ENCODE data around the gene ANKRD37. TPM values are rescaled to one million over a fixed set of nuclear protein-coding genes. Genes with fewer than 3 reads are reported as not detected.

The ANKRD37 gene
- total RNA-seq: 10 to 100 TPM; 14.5 to 16.1 TPM
- 16.1 TPM for polyA plus RNA-seq

DNA sequence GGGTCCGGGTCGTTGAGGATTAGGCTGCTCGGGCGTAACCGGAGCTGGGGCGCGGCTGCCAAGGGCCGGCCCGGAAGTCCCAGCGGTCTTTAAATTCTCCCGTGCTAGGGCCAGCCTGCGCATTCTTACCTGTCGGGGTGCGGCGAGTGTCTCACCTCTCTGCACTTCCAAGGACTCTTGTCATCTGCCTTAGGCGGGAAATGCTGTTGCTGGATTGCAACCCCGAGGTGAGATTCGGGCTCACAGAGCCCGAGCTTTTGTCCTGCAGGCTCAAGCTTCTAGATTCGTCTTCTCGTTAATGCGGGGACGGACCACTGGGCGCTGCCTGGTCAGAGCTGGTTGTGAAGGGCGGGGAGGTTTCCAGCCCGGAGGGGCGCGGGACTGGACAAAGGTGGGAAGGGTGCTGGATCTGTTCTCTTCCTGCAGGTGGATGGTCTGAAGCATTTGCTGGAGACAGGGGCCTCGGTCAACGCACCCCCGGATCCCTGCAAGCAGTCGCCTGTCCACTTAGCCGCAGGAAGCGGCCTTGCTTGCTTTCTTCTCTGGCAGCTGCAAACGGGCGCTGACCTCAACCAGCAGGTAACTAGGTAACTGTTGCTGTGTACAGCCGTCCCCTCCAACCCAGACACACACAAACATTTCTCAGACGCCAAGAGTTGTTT is at the start of gene ANKRD37:
Gene ANKRD37 (plus strand): TSS at position 118 of the 662 bp plus-strand sequence. CDS start 83 bp downstream, at position 201.
- no peaks in the 10 kb centered on the region for H3K27me3 Mint-ChIP-seq
- no peaks in the 10 kb centered on the region for H3K9me3 Mint-ChIP-seq
- Histone ChIP-seq H3K4me3 (ENCODE audit: low read length) (peak within 1 kb of the TSS; percentile 75), H3K27me3 (ENCODE audit: insufficient read depth, low read length, poor library complexity, severe bottlenecking) (no peaks in the 10 kb centered on the region), H3K9me3 (ENCODE audit: low read length) (no peaks in the 10 kb centered on the region), H3K36me3 (ENCODE audit: insufficient read depth, low read length) (peaks cover 10% of the 10 kb centered on the region), H3K4me1 (ENCODE audit: insufficient read depth, low read length) (peaks cover 16% of the 10 kb centered on the region), H3K27ac (ENCODE audit: low read depth, low read length) (peak within 1 kb of the TSS; percentile 98)
- peak within 1 kb of the TSS; percentile 93 to 99 (median 99) for H3K27ac Mint-ChIP-seq
- peaks cover 25 to 34% (median 27%) of the 10 kb centered on the region in 3 donors for H3K4me1 Mint-ChIP-seq
- POLR2A ChIA-PET: interaction anchor here (0.6 to 3.2 kb wide), 3 partner anchors 29 to 254 kb away, joined by 3 to 39 read pairs (median 5); partner anchors contain the start of genes CCDC110, SLC25A4 and UFSP2
- H3K36me3 Mint-ChIP-seq: peaks cover 0 to 37% (median 11%) of the 10 kb centered on the region in 3 donors
- H3K4me3 Mint-ChIP-seq: peak within 1 kb of the TSS; percentile 94 to 98 (median 96)
- CTCF ChIA-PET: interaction anchor here (3.4 kb wide), 1 partner anchor 29 kb away, joined by 19 read pairs; the partner anchor contains the start of gene UFSP2
- no peak for DNase-seq

DNA sequence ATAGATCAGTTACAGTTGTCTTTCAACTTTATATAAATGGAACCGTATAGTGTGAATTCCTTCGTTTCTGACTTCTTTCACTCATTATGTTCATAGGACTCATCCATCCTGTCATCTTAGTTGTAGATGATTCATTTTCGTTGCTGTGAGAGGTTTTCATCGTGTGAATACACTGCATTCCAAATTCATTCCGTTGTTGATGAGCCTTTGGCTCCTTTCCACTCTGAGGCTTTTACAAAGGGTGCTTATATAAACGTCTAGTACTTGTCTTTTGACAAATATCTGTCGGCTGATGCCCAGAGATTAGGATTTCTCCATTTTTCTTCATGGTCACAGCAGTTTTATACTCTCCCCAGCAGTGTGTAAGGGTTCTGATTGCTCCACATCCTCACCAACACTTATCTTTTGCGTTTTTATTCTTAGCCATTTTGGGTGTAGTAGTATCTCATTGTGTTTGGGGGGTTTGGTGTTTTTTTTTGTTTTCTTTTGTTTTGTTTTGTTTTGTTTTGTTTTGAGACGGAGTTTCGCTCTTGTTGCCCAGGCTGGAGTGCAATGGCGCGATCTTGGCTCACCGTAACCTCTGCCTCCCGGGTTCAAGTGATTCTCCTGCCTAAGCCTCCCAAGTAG is 49.6 kb upstream of the ANKRD37 start:
- Mint-ChIP-seq H3K27me3 (no peaks in the 10 kb centered on the region), H3K4me1 (peaks cover 14 to 29% (median 25%) of the 10 kb centered on the region in 3 donors), H3K36me3 (peaks cover 19 to 65% (median 42%) of the 10 kb centered on the region in 3 donors), H3K9me3 (no peaks in the 10 kb centered on the region), H3K27ac (peak overlapping the region in 2 of 8 donors; percentile 58 to 65), H3K4me3 (no peak overlapping the region)
- no peaks in the 10 kb centered on the region for H3K36me3 ChIP-seq (ENCODE audit: insufficient read depth, low read length)
- peaks cover 10% of the 10 kb centered on the region for H3K4me1 ChIP-seq (ENCODE audit: insufficient read depth, low read length)
- no peak for DNase-seq
- ChIA-PET POLR2A (no interaction called here), CTCF (no interaction called here)
- no peaks in the 10 kb centered on the region for H3K27me3 ChIP-seq (ENCODE audit: insufficient read depth, low read length, poor library complexity, severe bottlenecking)
- no peak overlapping the region for H3K27ac ChIP-seq (ENCODE audit: low read depth, low read length)
- H3K9me3 ChIP-seq (ENCODE audit: low read length): no peaks in the 10 kb centered on the region
- H3K4me3 ChIP-seq (ENCODE audit: low read length): no peak overlapping the region

- Mint-ChIP-seq H3K36me3 (peaks cover 28 to 73% (median 42%) of the 10 kb centered on the region in 3 donors), H3K27ac (peak overlapping the region in 1 of 8 donors; percentile 64), H3K27me3 (no peaks in the 10 kb centered on the region), H3K4me3 (no peak overlapping the region), H3K4me1 (peaks cover 0 to 5% (median 0%) of the 10 kb centered on the region in 3 donors), H3K9me3 (no peaks in the 10 kb centered on the region)
- Histone ChIP-seq H3K27me3 (ENCODE audit: insufficient read depth, low read length, poor library complexity, severe bottlenecking) (no peaks in the 10 kb centered on the region), H3K36me3 (ENCODE audit: insufficient read depth, low read length) (no peaks in the 10 kb centered on the region), H3K9me3 (ENCODE audit: low read length) (no peaks in the 10 kb centered on the region), H3K27ac (ENCODE audit: low read depth, low read length) (no peak overlapping the region), H3K4me3 (ENCODE audit: low read length) (no peak overlapping the region), H3K4me1 (ENCODE audit: insufficient read depth, low read length) (no peaks in the 10 kb centered on the region)
- ChIA-PET POLR2A (no interaction called here), CTCF (no interaction called here)
- DNase-seq: no peak
These were observed 45.0 kb upstream of the ANKRD37 start for GRCh38 chr4:185351691-185352090.

DNA sequence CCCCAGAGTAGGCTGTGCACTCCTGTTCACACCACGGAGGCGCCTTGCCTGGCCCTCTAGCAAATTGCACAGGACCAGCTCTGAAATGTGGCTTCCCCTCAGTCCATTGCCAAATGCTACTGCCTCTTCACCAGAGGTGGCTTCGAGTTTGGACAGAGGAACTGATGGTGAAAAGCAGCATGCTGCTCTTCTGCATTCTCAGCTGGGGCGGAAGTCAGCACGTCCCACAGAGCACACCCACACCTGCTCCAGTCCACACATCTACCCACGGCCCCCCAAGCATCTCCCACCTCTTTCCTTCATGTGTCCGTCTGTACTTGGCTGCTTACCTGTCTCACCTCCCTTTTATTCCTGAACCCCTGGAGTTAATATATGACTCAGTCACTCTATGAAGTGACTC is 44.4 kb upstream of the ANKRD37 start:
- Mint-ChIP-seq H3K9me3 (no peaks in the 10 kb centered on the region), H3K36me3 (peaks cover 24 to 70% (median 40%) of the 10 kb centered on the region in 3 donors), H3K27ac (peak overlapping the region in 1 of 8 donors; percentile 37), H3K4me3 (no peak overlapping the region), H3K27me3 (no peaks in the 10 kb centered on the region), H3K4me1 (peaks cover 0 to 5% (median 0%) of the 10 kb centered on the region in 3 donors)
- CTCF ChIA-PET: no interaction called here
- no peak overlapping the region for H3K4me3 ChIP-seq (ENCODE audit: low read length)
- no peaks in the 10 kb centered on the region for H3K27me3 ChIP-seq (ENCODE audit: insufficient read depth, low read length, poor library complexity, severe bottlenecking)
- H3K9me3 ChIP-seq (ENCODE audit: low read length): no peaks in the 10 kb centered on the region
- H3K36me3 ChIP-seq (ENCODE audit: insufficient read depth, low read length): no peaks in the 10 kb centered on the region
- DNase-seq: no peak
- POLR2A ChIA-PET: no interaction called here
- H3K4me1 ChIP-seq (ENCODE audit: insufficient read depth, low read length): no peaks in the 10 kb centered on the region
- H3K27ac ChIP-seq (ENCODE audit: low read depth, low read length): no peak overlapping the region

- Mint-ChIP-seq H3K4me3 (no peak overlapping the region), H3K27ac (no peak overlapping the region), H3K9me3 (no peaks in the 10 kb centered on the region), H3K36me3 (peaks cover 21 to 72% (median 40%) of the 10 kb centered on the region in 3 donors), H3K4me1 (peaks cover 0 to 5% (median 0%) of the 10 kb centered on the region in 3 donors), H3K27me3 (no peaks in the 10 kb centered on the region)
- Histone ChIP-seq H3K4me3 (ENCODE audit: low read length) (no peak overlapping the region), H3K27me3 (ENCODE audit: insufficient read depth, low read length, poor library complexity, severe bottlenecking) (no peaks in the 10 kb centered on the region), H3K36me3 (ENCODE audit: insufficient read depth, low read length) (no peaks in the 10 kb centered on the region), H3K9me3 (ENCODE audit: low read length) (no peaks in the 10 kb centered on the region), H3K4me1 (ENCODE audit: insufficient read depth, low read length) (no peaks in the 10 kb centered on the region), H3K27ac (ENCODE audit: low read depth, low read length) (no peak overlapping the region)
- POLR2A ChIA-PET: no interaction called here
- DNase-seq: no peak
- CTCF ChIA-PET: no interaction called here
These were observed 43.9 kb upstream of the ANKRD37 start for GRCh38 chr4:185352741-185353140.

DNA sequence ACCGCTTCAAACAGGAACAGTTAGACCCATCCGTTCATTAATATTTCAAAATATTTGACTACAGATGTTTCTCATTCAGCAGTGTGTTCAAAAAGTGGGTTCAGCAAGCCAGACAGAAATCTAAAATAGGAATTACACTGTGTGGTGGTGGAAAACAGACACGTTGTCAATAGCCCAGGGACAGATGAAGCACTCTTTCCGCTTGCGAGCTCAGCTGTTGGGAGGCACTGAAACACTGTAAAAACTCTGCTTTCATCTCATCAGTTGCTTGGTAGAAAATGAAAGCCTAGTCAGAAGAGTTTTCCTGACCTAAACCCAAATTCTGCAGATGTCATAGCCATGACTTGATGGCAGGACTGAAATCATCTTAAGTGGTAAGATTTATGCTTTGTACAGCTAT is 39.4 kb upstream of the ANKRD37 start:
- H3K27ac ChIP-seq (ENCODE audit: low read depth, low read length): no peak overlapping the region
- Mint-ChIP-seq H3K27ac (no peak overlapping the region), H3K9me3 (no peaks in the 10 kb centered on the region), H3K27me3 (no peaks in the 10 kb centered on the region), H3K4me1 (no peaks in the 10 kb centered on the region), H3K4me3 (no peak overlapping the region), H3K36me3 (peaks cover 15 to 61% (median 23%) of the 10 kb centered on the region in 3 donors)
- no peaks in the 10 kb centered on the region for H3K4me1 ChIP-seq (ENCODE audit: insufficient read depth, low read length)
- POLR2A ChIA-PET: no interaction called here
- no peaks in the 10 kb centered on the region for H3K27me3 ChIP-seq (ENCODE audit: insufficient read depth, low read length, poor library complexity, severe bottlenecking)
- no peak for DNase-seq
- no peaks in the 10 kb centered on the region for H3K36me3 ChIP-seq (ENCODE audit: insufficient read depth, low read length)
- no peak overlapping the region for H3K4me3 ChIP-seq (ENCODE audit: low read length)
- H3K9me3 ChIP-seq (ENCODE audit: low read length): no peaks in the 10 kb centered on the region
- CTCF ChIA-PET: interaction anchor here (1.0 kb wide), 1 partner anchor 14 kb away, joined by 3 read pairs; no protein-coding TSS in a partner anchor

DNA sequence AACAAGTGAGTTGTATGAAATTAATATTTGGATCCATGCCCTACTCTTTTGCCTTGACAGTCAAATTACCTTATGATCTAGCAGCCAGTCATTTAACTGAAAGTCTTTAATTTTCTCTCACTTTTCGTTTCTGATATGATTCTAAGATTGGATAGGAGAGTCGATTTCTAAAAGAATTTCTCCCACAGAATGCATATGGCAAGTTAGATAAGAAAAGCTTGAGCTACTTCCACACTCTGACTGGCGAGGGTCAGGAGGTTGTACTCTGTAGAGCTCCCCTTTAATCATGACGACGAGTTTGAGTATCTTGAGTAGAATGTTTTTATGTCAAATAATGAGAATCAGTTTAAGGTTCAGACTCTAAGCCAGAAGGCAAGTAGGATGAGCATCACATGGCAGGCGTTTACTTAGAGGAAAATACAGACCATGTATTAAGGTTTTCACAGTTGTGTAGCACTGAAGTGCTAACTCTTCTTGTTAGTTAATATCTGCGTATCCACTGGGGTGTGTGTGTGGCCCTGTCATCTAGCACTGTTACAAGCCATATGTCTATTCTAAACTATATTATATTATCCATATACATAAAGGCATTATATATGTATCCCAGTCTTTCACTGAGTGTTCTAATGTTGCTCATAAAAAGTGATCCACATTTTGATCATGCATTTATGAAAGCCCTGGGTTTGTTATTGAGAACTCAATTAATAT is 38.8 kb upstream of the ANKRD37 start:
- DNase-seq: no peak
- POLR2A ChIA-PET: no interaction called here
- CTCF ChIA-PET: interaction anchor here (1.0 kb wide), 1 partner anchor 15 kb away, joined by 3 read pairs; no protein-coding TSS in a partner anchor

GRCh38 chr4:185358514-185358913 is 38.1 kb upstream of the ANKRD37 start:
- Histone ChIP-seq H3K4me3 (ENCODE audit: low read length) (no peak overlapping the region), H3K36me3 (ENCODE audit: insufficient read depth, low read length) (no peaks in the 10 kb centered on the region), H3K27me3 (ENCODE audit: insufficient read depth, low read length, poor library complexity, severe bottlenecking) (no peaks in the 10 kb centered on the region), H3K9me3 (ENCODE audit: low read length) (no peaks in the 10 kb centered on the region), H3K27ac (ENCODE audit: low read depth, low read length) (no peak overlapping the region), H3K4me1 (ENCODE audit: insufficient read depth, low read length) (no peaks in the 10 kb centered on the region)
- no peak for DNase-seq
- no peak overlapping the region for H3K4me3 Mint-ChIP-seq
- H3K36me3 Mint-ChIP-seq: peaks cover 6 to 61% (median 16%) of the 10 kb centered on the region in 3 donors
- no peak overlapping the region for H3K27ac Mint-ChIP-seq
- H3K4me1 Mint-ChIP-seq: no peaks in the 10 kb centered on the region
- ChIA-PET CTCF (no interaction called here), POLR2A (no interaction called here)
- H3K27me3 Mint-ChIP-seq: no peaks in the 10 kb centered on the region
- no peaks in the 10 kb centered on the region for H3K9me3 Mint-ChIP-seq

More for the DNA sequence above, 38.8 kb upstream of the ANKRD37 start:
- no peaks in the 10 kb centered on the region for H3K36me3 ChIP-seq (ENCODE audit: insufficient read depth, low read length)
- H3K27me3 ChIP-seq (ENCODE audit: insufficient read depth, low read length, poor library complexity, severe bottlenecking): no peaks in the 10 kb centered on the region
- no peak overlapping the region for H3K27ac ChIP-seq (ENCODE audit: low read depth, low read length)
- Mint-ChIP-seq H3K9me3 (no peaks in the 10 kb centered on the region), H3K27ac (peak overlapping the region in 1 of 8 donors; percentile 2), H3K4me1 (no peaks in the 10 kb centered on the region), H3K27me3 (no peaks in the 10 kb centered on the region), H3K36me3 (peaks cover 9 to 59% (median 20%) of the 10 kb centered on the region in 3 donors), H3K4me3 (no peak overlapping the region)
- no peaks in the 10 kb centered on the region for H3K4me1 ChIP-seq (ENCODE audit: insufficient read depth, low read length)
- H3K9me3 ChIP-seq (ENCODE audit: low read length): no peaks in the 10 kb centered on the region
- no peak overlapping the region for H3K4me3 ChIP-seq (ENCODE audit: low read length)

Measured in CD8-positive, alpha-beta memory T cell (primary cell).